Mammary epithelial cell (primary cell): ENCODE data around the gene CROT.

Source experiments
- EZH2 ChIP-seq: IDR thresholded peaks from 2 replicates; pipeline ENCODE4 v1.6.1; 2012; ENCODE audit warnings: low read length, inconsistent platforms, borderline replicate concordance
- TF ChIP-seq, protein P1 (sequence below), 2 donors: IDR thresholded peaks in 1 of 2; conservative IDR thresholded peaks in 1 of 2; 2 replicates each; pipeline ENCODE4 v1.5.1; 2011 to 2012; ENCODE audit warnings: inconsistent platforms in 2 of 2, low read length in 2 of 2, mild to moderate bottlenecking in 2 of 2, control low read depth in 1 of 2, low read depth in 1 of 2; ENCODE audit not compliant: insufficient read depth in 1 of 2; ENCODE audit errors: extremely low read depth in 1 of 2

DNA sequence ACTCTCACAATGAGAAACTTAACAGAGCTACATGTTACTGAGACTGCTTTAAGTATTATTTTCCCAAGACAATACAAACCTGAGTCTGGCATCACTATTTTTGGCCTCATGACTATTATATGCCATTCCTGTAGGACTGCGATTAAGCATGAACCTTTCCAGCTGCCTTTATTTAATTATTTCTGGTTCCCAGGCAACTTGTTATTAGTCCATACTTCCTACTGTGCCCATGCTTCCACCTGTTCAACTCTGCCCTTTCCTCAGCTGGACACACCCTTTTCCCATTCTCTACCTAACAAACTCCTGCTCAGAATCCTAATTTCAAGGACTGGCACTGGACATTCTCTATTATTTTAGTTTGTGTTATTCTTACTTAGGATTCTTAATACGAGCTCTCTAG is 8.1 kb upstream of the CROT start:
- TF ChIP-seq, protein P1, sequence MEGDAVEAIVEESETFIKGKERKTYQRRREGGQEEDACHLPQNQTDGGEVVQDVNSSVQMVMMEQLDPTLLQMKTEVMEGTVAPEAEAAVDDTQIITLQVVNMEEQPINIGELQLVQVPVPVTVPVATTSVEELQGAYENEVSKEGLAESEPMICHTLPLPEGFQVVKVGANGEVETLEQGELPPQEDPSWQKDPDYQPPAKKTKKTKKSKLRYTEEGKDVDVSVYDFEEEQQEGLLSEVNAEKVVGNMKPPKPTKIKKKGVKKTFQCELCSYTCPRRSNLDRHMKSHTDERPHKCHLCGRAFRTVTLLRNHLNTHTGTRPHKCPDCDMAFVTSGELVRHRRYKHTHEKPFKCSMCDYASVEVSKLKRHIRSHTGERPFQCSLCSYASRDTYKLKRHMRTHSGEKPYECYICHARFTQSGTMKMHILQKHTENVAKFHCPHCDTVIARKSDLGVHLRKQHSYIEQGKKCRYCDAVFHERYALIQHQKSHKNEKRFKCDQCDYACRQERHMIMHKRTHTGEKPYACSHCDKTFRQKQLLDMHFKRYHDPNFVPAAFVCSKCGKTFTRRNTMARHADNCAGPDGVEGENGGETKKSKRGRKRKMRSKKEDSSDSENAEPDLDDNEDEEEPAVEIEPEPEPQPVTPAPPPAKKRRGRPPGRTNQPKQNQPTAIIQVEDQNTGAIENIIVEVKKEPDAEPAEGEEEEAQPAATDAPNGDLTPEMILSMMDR (conservative IDR thresholded peaks at IDR 0.05 in 1 of 2, IDR thresholded peaks at IDR 0.05 in 1 of 2; ENCODE audit: extremely low read depth in 1 of 2, insufficient read depth in 1 of 2, low read depth in 1 of 2, low read length in 2 of 2) = no peak
- TF ChIP-seq EZH2 = no peak
